GM23338 (cell line): ENCODE data around the gene METTL14. TPM values are rescaled to one million over a fixed set of nuclear protein-coding genes. Genes with fewer than 3 reads are reported as not detected.

Source experiments
- ATAC-seq: fragments of 200-7000 bp; cut with Tn5 transposase; 3 replicates; pipeline ENCODE4 v1.9.1; 2020
- DNase-seq: peaks from one replicate; pipeline ENCODE4 v3.0.0-alpha.2; 2015; ENCODE audit warnings: low spot score
- H2AFZ ChIP-seq: fragments of 200-600 bp; sonication (generic); 2 replicates; pipeline ENCODE4 v1.8.0; 2016; ENCODE audit warnings: antibody characterized with exemption, mild to moderate bottlenecking, moderate library complexity
- H3F3A ChIP-seq: fragments of 200-600 bp; sonication (generic); replicated peaks from 2 replicates; pipeline ENCODE4 v1.8.0; 2017; ENCODE audit warnings: antibody characterized with exemption, mixed run types, low read depth
- H3K27ac ChIP-seq: fragments of 200-600 bp; sonication (generic); 2 replicates; pipeline ENCODE4 v1.6.1; 2016; ENCODE audit warnings: low read depth
- H3K27me3 ChIP-seq: fragments of 200-600 bp; sonication (generic); 2 replicates; pipeline ENCODE4 v1.8.0; 2016; ENCODE audit warnings: mild to moderate bottlenecking, mixed run types, moderate library complexity; ENCODE audit not compliant: insufficient read depth
- H3K36me3 ChIP-seq: fragments of 200-600 bp; sonication (generic); 2 replicates; pipeline ENCODE4 v1.8.0; 2016; ENCODE audit warnings: mild to moderate bottlenecking; ENCODE audit not compliant: insufficient read depth
- H3K4me1 ChIP-seq: fragments of 200-600 bp; sonication (generic); 2 replicates; pipeline ENCODE4 v1.8.0; 2016; ENCODE audit warnings: mild to moderate bottlenecking, moderate library complexity; ENCODE audit not compliant: insufficient read depth
- H3K4me2 ChIP-seq: fragments of 200-600 bp; sonication (generic); 2 replicates; pipeline ENCODE4 v1.7.1; 2017; ENCODE audit warnings: mixed run types
- H3K4me3 ChIP-seq: fragments of 200-600 bp; sonication (generic); 2 replicates; pipeline ENCODE4 v1.6.1; 2016; ENCODE audit warnings: mixed run types
- H3K79me2 ChIP-seq: fragments of 200-600 bp; sonication (generic); replicated peaks from 2 replicates; pipeline ENCODE4 v1.8.0; 2017; ENCODE audit warnings: mild to moderate bottlenecking; ENCODE audit not compliant: insufficient read depth
- H3K9me2 ChIP-seq: fragments of 200-600 bp; sonication (generic); 2 replicates; pipeline ENCODE4 v1.8.0; 2017; ENCODE audit not compliant: insufficient read depth
- H4K20me1 ChIP-seq: fragments of 200-600 bp; sonication (generic); replicated peaks from 2 replicates; pipeline ENCODE4 v1.8.0; 2017; ENCODE audit warnings: mild to moderate bottlenecking; ENCODE audit not compliant: insufficient read depth
- H3K27ac Mint-ChIP-seq: 2 replicates; pipeline ENCODE4 v1.8.0; 2020; ENCODE audit warnings: inconsistent platforms, mild to moderate bottlenecking, moderate library complexity, mixed read lengths
- H3K27me3 Mint-ChIP-seq: 3 replicates; pipeline ENCODE4 v1.8.0; 2022; ENCODE audit warnings: low read depth, mild to moderate bottlenecking, moderate library complexity, mixed read lengths, inconsistent platforms; ENCODE audit not compliant: insufficient read depth, poor library complexity
- H3K36me3 Mint-ChIP-seq: 3 replicates; pipeline ENCODE4 v1.8.0; 2021; ENCODE audit warnings: low read depth, mild to moderate bottlenecking, inconsistent platforms, moderate library complexity, mixed read lengths
- H3K4me1 Mint-ChIP-seq: 3 replicates; pipeline ENCODE4 v1.8.0; 2020; ENCODE audit warnings: mild to moderate bottlenecking, inconsistent platforms, mixed read lengths
- H3K4me3 Mint-ChIP-seq: 3 replicates; pipeline ENCODE4 v1.8.0; 2021; ENCODE audit warnings: moderate library complexity, mild to moderate bottlenecking, inconsistent platforms, mixed read lengths
- H3K9me3 Mint-ChIP-seq: 3 replicates; pipeline ENCODE4 v1.8.0; 2020; ENCODE audit warnings: moderate library complexity, mild to moderate bottlenecking, inconsistent platforms, mixed read lengths
- CREB1 ChIP-seq: fragments of 250-450 bp; sonication (Bioruptor Pico); IDR thresholded peaks from 2 replicates; pipeline ENCODE4 v1.5.0; 2020; ENCODE audit warnings: low read depth, mild to moderate bottlenecking, moderate library complexity
- CTCF ChIP-seq, 2 experiments: fragments of 200-600 bp in 1 of 2; sonication (generic) in 1 of 2; conservative IDR thresholded peaks; 2 replicates each; pipeline versions ENCODE4 v1.5.1 to v1.6.1; 2016 to 2017; ENCODE audit warnings: antibody characterized with exemption in 2 of 2, low read depth in 2 of 2, mild to moderate bottlenecking in 2 of 2, moderate library complexity in 1 of 2
- ETS1 ChIP-seq: IDR thresholded peaks from 2 replicates; pipeline ENCODE4 v1.6.1; 2016; ENCODE audit warnings: antibody characterized with exemption
- EZH2 ChIP-seq: fragments of 200-600 bp; sonication (generic); IDR thresholded peaks from one replicate; pipeline ENCODE4 v1.8.0; 2017; ENCODE audit warnings: antibody characterized with exemption, mild to moderate bottlenecking, low read depth; ENCODE audit not compliant: unreplicated experiment
- EZH2phosphoT487 ChIP-seq: fragments of 200-600 bp; sonication (generic); IDR thresholded peaks from one replicate; pipeline ENCODE4 v1.8.1; 2018; ENCODE audit warnings: antibody characterized with exemption; ENCODE audit not compliant: unreplicated experiment
- NANOG ChIP-seq: IDR thresholded peaks from 2 replicates; pipeline ENCODE4 v1.6.1; 2016; ENCODE audit warnings: antibody characterized with exemption, borderline replicate concordance
- POLR2AphosphoS5 ChIP-seq: IDR thresholded peaks from 2 replicates; pipeline ENCODE4 v1.6.1; 2016; ENCODE audit warnings: antibody characterized with exemption, low read depth
- REST ChIP-seq: IDR thresholded peaks from one replicate; pipeline ENCODE4 v1.6.1; 2018; ENCODE audit warnings: antibody characterized with exemption; ENCODE audit not compliant: unreplicated experiment
- ZNF331 ChIP-seq: fragments of 250-450 bp; sonication (Bioruptor Pico); IDR thresholded peaks from 2 replicates; pipeline ENCODE4 v1.5.0; 2020; ENCODE audit warnings: low read depth, mild to moderate bottlenecking, moderate library complexity
- polyA plus RNA-seq: library from polyadenylated mRNA; unstranded; fragments of >200 nt; fragmentation: Nextera tagmentation; extraction: Ambion mirVana; gene quantifications from 2 replicates; pipeline ENCODE4 v1.2.1, GENCODE V29; 2016
- total RNA-seq: library from RNA; depleted of rRNA; stranded (reverse); fragments of >200 nt; shearing (Covaris generic); gene quantifications from 2 replicates; pipeline ENCODE4 v1.2.3, GENCODE V29; 2014

The METTL14 gene
- total and polyA plus RNA-seq, 2 experiments from 2014 or later: 39.3 to 56.8 TPM

GRCh38 chr4:118732591-118733330, 47.6 kb downstream of the METTL14 start (continued):
- no peak for TF ChIP-seq REST

- 0 out of 2 replicates have a peak, but pooled peaks cover 3% of the 10 kb centered on the region for H3F3A ChIP-seq
- DNase-seq: no peak
- no peak overlapping the region; the same call in 1 of the 2 replicates for H3K27ac ChIP-seq
These were observed 49.5 kb downstream of the METTL14 start for GRCh38 chr4:118734491-118735205.

More at GRCh38 chr4:118734491-118735205, 49.5 kb downstream of the METTL14 start:
- Mint-ChIP-seq H3K9me3 (no peaks in the 10 kb centered on the region), H3K27me3 (peaks cover 2% of the 10 kb centered on the region), H3K4me1 (peaks cover 3% of the 10 kb centered on the region; the same call in 2 of the 3 replicates), H3K27ac (no peak overlapping the region), H3K4me3 (no peak overlapping the region), H3K36me3 (peaks cover 43% of the 10 kb centered on the region; the same call in 2 of the 3 replicates)
- Histone ChIP-seq H3K4me2 (no peak overlapping the region), H3K27me3 (no peaks in the 10 kb centered on the region), H3K4me1 (0 out of 2 replicates have a peak, but pooled peaks cover 5% of the 10 kb centered on the region), H3K36me3 (peaks cover 30% of the 10 kb centered on the region), H3K79me2 (no peaks in the 10 kb centered on the region), H4K20me1 (0 out of 2 replicates have a peak, but pooled peaks cover 4% of the 10 kb centered on the region), H2AFZ (no peak overlapping the region), H3K9me2 (no peaks in the 10 kb centered on the region), H3K4me3 (no peak overlapping the region)
- TF ChIP-seq CTCF (conservative IDR thresholded peaks at IDR 0.05; ENCODE audit: low read depth in 2 of 2) (no peak), EZH2 (no peak), ZNF331 (CRISPR knock-in tag) (no peak), NANOG (no peak), POLR2AphosphoS5 (no peak), EZH2phosphoT487 (no peak), ETS1 (no peak), REST (no peak), CREB1 (CRISPR knock-in tag) (no peak)
- no peak for ATAC-seq
